ENCODE results near the gene ASF1A. TPM values are rescaled to one million over a fixed set of nuclear protein-coding genes. Genes with fewer than 3 reads are reported as not detected.

ASF1A gene
- total RNA-seq, 1 donor from 2014 or later: 17.9 TPM

DNA sequence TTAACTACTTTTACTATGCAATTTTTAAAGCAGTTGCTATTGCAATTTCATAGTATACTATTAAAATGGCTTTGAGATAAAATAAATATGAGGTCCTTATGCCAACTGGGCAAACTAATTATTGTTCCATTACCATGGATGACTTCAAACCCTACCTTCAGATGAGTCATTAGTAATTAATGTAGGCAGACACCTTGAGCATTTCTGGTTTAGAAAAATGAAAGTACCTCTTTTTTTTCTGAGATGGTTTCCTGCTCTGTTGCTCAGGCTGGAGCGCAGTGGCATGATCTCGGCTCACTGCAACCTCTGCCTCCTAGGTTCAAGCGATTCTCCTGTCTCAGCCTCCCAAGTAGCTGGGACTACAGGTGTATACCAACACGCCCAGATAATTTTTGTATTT lies 11.9 kb downstream of the ASF1A start:
- no peak overlapping the region for H3K4me3 ChIP-seq (ENCODE audit: low read depth, low read length)
- no peaks in the 10 kb centered on the region for H3K36me3 ChIP-seq (ENCODE audit: control insufficient read depth, insufficient read depth, low read length)
- TF ChIP-seq, protein P1, sequence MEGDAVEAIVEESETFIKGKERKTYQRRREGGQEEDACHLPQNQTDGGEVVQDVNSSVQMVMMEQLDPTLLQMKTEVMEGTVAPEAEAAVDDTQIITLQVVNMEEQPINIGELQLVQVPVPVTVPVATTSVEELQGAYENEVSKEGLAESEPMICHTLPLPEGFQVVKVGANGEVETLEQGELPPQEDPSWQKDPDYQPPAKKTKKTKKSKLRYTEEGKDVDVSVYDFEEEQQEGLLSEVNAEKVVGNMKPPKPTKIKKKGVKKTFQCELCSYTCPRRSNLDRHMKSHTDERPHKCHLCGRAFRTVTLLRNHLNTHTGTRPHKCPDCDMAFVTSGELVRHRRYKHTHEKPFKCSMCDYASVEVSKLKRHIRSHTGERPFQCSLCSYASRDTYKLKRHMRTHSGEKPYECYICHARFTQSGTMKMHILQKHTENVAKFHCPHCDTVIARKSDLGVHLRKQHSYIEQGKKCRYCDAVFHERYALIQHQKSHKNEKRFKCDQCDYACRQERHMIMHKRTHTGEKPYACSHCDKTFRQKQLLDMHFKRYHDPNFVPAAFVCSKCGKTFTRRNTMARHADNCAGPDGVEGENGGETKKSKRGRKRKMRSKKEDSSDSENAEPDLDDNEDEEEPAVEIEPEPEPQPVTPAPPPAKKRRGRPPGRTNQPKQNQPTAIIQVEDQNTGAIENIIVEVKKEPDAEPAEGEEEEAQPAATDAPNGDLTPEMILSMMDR (IDR thresholded peaks at IDR 0.05; ENCODE audit: insufficient read depth, low read length, poor library complexity, severe bottlenecking): no peak
- no peaks in the 10 kb centered on the region for H3K27me3 ChIP-seq (ENCODE audit: control insufficient read depth, insufficient read depth, low read length)
- no peak for DNase-seq (ENCODE audit: low read depth)

DNA sequence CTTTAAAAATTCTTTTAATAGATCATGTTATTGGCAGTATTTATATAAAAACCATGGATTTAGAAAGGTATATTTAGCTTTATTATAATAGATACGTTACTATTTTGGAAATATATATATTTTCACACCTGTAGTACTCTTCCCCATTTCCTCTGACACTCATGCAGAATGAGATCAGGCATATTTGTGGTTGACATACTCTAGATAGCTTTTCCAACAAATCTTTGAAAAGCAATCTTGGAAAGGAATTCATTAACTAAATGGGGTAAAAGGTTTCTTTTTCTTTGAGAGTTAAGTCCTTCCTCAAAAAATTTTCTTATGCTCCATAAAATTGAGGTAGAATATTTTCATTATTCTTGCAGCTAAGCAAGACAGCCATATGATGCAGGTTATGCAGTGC lies 14.5 kb downstream of the ASF1A start:
- no peaks in the 10 kb centered on the region for H3K36me3 ChIP-seq (ENCODE audit: control insufficient read depth, insufficient read depth, low read length)
- no peak for DNase-seq (ENCODE audit: low read depth)
- TF ChIP-seq, protein P1 (IDR thresholded peaks at IDR 0.05; ENCODE audit: insufficient read depth, low read length, poor library complexity, severe bottlenecking): no peak
- H3K27me3 ChIP-seq (ENCODE audit: control insufficient read depth, insufficient read depth, low read length): no peaks in the 10 kb centered on the region
- no peak overlapping the region for H3K4me3 ChIP-seq (ENCODE audit: low read depth, low read length)

DNA sequence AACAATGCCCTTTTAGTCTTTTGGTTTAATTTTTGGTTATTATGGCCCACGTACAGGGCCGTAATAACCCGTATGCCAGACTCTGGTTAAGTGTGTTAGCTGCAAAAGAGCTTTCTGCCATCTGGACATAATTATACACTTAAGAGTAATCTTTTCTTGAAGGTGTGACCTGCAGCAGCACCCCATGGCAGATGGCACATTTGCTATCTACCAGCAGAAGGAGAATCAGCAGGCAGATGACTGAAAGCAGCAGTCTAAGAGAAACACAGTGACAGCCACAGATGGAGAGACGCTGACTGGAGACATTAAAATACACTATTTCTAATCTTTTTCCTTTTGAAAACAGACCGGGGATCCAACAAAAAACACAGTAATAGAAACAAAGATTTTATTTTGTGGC lies 18.7 kb downstream of the ASF1A start:
- no peak overlapping the region for H3K4me3 ChIP-seq (ENCODE audit: low read depth, low read length)
- H3K27me3 ChIP-seq (ENCODE audit: control insufficient read depth, insufficient read depth, low read length): no peaks in the 10 kb centered on the region
- no peak for DNase-seq (ENCODE audit: low read depth)
- TF ChIP-seq, protein P1 (IDR thresholded peaks at IDR 0.05; ENCODE audit: insufficient read depth, low read length, poor library complexity, severe bottlenecking): no peak
- H3K36me3 ChIP-seq (ENCODE audit: control insufficient read depth, insufficient read depth, low read length): no peaks in the 10 kb centered on the region

- TF ChIP-seq, protein P1 (IDR thresholded peaks at IDR 0.05; ENCODE audit: insufficient read depth, low read length, poor library complexity, severe bottlenecking): no peak
- Histone ChIP-seq H3K27me3 (ENCODE audit: control insufficient read depth, insufficient read depth, low read length) (no peaks in the 10 kb centered on the region), H3K36me3 (ENCODE audit: control insufficient read depth, insufficient read depth, low read length) (no peaks in the 10 kb centered on the region), H3K4me3 (ENCODE audit: low read depth, low read length) (no peak overlapping the region)
- no peak for DNase-seq (ENCODE audit: low read depth)
These were observed 19.2 kb downstream of the ASF1A start for GRCh38 chr6:118913161-118913560.

- H3K36me3 ChIP-seq (ENCODE audit: control insufficient read depth, insufficient read depth, low read length): no peaks in the 10 kb centered on the region
- TF ChIP-seq, protein P1 (IDR thresholded peaks at IDR 0.05; ENCODE audit: insufficient read depth, low read length, poor library complexity, severe bottlenecking): no peak
- no peak for DNase-seq (ENCODE audit: low read depth)
- no peaks in the 10 kb centered on the region for H3K27me3 ChIP-seq (ENCODE audit: control insufficient read depth, insufficient read depth, low read length)
- no peak overlapping the region for H3K4me3 ChIP-seq (ENCODE audit: low read depth, low read length)
These were observed 20.6 kb downstream of the ASF1A start for GRCh38 chr6:118914598-118914997.

DNA sequence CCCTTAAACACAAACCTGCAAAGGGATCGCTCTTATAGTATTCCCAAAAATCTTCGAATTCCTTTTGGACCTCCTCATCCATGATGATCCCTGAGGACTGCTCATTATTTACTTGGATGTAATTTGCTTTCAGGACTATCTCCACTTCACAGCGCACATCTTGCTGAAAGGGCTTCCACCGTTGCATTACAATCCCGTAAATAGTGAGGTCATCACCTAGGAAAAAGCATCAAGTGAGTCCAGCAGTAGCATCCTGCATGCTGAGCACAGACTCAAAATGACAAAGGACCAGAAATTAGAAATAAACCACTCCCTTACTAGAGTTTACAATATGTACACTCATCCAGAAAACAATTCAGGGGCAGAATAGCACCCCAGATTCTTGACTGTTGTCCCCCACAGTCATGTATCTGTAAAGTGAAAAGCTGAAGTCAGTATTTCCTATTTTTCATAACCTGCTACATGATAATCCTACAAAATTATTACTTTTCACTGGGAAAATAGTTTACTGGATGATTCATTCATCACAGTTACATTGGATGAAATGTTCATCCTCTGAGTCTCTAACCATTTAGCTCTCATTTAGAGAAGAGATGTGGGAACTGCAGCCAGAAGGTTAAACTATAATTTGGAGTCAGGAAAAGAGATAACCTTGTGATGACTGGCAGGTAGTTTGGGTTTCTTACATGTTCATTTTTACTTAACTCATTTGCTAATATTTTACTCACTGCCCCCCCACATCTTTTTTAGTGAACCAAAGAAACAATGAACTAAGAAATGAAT lies 23.8 kb downstream of the ASF1A start:
- H3K36me3 ChIP-seq (ENCODE audit: control insufficient read depth, insufficient read depth, low read length): no peaks in the 10 kb centered on the region
- TF ChIP-seq, protein P1 (IDR thresholded peaks at IDR 0.05; ENCODE audit: insufficient read depth, low read length, poor library complexity, severe bottlenecking): no peak
- no peaks in the 10 kb centered on the region for H3K27me3 ChIP-seq (ENCODE audit: control insufficient read depth, insufficient read depth, low read length)
- DNase-seq (ENCODE audit: low read depth): no peak
- no peak overlapping the region for H3K4me3 ChIP-seq (ENCODE audit: low read depth, low read length)
